HG03039 (cell line): ENCODE results near the gene RPH3AL.

Experiments used
- ATAC-seq: cut with Tn5 transposase; IDR thresholded peaks from one replicate; pipeline ENCODE4 v1.9.1; 2021; ENCODE audit warnings: mild to moderate bottlenecking, moderate library complexity; ENCODE audit not compliant: unreplicated experiment

RPH3AL gene

GRCh38 chr17:266219-266618 is 86.4 kb downstream of the RPH3AL start:
- no peak for ATAC-seq

GRCh38 chr17:265718-266117 is 86.9 kb downstream of the RPH3AL start:
- ATAC-seq, result no peak

DNA sequence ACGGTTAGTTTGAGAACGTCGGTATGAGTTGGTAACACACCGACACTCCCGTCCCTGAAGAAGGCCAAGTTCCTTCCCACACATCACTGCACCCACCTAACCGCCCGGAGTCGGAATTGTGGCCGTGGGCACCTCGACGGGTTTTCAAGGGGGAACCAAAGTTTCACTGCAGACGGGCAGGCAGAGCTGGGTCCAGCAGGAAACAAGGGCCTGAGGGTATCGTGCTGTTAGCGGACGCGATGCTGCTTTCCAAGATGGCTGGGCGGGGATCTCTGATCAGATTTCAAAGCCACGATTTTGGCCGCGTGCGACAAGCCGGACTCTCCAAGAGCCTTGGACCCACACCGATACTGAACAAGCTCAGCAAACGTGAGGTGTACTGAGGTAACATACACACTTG is 88.8 kb downstream of the RPH3AL start:
- no peak for ATAC-seq

- ATAC-seq, result no peak
Measured at GRCh38 chr17:263271-263670, 89.3 kb downstream of the RPH3AL start.

DNA sequence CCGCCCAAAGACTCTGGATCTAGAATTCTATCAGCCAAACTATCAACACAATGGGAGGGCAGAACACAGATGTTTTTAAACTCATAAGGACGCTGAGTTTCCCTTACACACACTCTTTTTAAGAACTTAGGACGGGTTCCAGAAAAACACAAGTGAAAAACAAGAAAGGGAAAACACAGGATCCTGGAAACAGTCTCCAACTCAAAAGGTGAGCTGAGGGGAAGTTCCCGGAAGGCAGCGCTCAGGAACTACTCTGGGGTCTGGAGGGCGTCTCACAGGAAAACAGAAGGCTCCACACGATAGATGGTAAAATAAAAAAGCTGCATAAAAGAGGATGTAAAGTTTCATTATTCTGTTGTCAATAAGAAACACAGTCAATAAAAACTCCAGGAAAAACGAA is 91.0 kb downstream of the RPH3AL start:
- ATAC-seq, result no peak

DNA sequence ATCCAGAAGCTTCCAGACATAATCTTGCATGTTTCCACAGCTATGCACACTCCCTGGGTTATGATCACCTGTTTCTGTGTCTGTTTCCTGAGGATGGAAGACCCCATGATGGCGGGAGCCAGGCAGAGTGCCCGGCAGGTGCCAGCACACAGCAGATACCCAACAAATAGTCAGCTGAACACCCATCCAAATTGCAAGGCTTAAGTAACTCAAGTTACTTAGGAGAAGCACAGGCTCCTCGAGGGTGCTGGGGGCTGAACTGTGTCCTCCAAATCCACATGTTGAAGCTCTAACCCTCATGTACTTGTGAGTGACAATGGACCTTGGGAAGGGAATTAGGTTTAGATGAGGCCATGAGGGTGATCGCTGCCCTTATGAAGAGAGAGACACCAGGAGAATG is 91.7 kb downstream of the RPH3AL start:
- no peak for ATAC-seq

DNA sequence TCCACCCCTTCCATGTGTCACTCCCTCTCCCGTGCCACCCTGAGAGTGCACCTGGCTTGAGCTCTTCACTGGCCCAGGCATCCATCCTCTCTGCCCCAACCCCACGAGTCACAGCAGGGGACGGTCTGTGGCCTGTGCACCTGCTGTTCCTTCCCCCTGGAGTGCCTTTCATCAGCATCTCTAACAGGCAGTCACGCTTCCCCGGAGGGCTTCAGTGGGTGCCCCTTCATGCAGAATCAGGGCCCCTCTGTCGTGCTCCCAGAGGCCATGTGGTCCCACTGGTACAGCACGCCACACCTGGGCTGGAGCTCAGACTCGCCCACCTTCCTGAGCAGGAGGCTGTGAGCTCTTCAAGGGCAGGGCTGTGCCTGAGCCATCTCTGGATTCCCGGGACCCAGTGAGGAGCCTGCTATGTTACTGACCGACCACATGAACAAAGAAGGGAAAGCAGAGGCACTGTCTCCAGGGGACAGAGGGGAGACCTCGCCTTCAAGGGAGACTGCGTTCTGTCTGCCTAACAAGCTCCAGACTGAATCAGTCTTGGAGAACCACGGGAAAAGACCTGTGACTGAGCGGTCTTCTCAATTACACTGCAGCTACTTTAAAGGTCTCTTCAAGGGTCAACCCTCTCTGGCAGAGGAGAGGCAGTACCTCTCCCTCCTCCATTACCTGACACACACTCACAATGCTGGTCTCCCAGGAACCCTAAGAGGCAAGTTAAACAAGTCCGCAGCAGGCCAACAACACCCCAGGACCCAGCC is 92.4 kb downstream of the RPH3AL start:
- ATAC-seq, result no peak

DNA sequence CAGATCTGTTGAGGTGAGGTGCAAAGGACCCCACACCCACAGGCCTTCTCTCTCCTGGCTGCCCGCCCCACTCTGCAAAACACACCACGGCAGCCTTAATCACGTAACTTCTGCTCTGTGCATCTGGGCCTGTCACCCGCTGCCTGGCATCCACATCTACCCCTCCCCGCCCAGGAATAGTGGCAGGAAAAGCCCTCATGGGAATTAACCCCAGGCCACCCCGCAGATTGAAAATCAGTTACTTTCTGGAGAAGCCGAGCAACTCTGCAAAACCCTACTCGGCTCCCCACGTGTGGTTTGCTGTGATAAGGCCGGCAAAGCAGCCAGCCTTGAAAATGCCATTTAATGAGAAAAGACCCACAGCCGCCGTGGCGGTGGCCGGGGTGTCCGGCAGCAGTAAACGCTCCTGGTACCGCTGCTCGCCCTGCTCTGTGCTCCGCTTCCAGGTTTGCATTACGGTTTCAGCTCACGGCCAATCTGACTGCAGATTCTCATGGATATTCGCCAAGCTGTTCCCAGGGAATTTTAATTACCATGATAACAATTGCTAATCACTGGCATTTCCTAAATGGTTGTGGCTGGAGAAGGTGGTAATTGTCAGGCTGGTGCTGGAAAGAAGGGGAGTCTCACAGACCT is 93.1 kb downstream of the RPH3AL start:
- ATAC-seq, result no peak

DNA sequence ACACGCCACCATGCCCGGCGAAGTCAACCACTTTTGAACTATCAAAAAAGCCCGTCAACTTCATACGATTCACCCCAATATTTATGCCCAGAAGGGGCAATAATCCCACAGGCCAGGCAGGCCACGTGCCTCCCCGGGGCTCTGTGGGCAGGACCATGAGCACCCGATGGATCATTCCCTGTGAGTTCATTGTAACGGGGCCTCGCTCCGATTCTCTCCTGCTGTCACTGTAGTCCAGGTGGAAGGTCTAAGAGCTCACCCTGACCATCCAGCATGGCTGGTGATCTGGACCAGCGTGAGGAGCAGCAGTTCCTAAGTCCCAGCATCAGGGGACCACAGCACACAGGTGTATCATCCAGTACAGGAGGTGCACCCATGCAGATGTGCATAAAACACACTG is 93.7 kb downstream of the RPH3AL start:
- ATAC-seq, result no peak

GRCh38 chr17:258045-258734 is 94.4 kb downstream of the RPH3AL start:
- no peak for ATAC-seq

DNA sequence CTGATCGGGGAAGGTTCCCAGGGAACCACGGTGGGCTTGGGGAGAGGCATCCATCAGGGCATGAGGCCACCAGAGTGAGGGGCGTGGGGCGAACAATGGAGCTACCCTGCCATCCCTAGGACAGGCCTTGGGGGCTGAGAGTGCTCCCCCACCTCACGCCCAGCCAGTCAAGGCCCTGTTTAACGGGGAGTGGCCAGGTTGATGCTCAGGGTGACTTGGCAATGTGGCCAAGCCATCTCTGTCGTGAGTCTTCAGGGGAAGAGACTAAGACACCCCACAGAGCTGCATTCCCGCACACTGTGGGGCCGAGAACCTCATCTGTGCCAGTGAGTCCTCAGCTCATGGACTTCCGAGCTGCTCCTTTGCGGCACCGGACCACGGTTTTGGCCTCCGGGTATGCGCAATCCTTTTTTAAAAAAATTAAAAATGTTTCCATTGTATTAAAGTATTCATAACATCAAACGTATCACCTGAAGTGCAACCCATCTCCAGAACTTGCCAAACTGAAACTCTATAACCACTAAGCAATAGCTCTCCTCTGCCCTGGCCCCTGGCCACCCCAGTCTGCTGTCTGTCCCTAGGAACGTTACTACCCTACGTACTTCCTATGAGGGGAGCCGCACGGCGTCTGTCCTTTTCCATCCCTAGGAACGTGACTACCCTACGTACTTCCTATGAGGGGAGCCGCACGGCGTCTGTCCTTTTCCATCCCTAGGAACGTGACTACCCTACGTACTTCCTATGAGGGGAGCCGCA is 99.3 kb downstream of the RPH3AL start:
- ATAC-seq, result no peak

DNA sequence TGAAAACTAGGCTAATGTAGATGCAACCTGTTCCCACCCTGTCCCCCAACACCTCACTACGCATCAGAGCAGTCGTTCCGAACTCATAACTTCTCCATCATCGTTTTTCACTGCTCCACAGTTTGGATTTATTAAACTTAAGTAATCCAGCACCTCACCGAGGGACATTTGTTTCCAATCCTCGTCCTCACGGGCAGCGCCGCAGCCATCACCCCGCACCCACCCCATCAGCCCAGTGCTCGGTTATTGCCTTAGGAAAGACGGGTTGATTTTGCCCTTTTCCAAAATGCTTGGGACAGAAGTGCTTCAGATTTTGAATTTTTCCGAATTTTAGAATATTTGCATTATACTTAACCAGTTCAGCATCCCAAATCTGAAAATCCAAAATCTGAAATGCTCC is 100.2 kb downstream of the RPH3AL start:
- ATAC-seq, result no peak

GRCh38 chr17:251531-251930 is 101.1 kb downstream of the RPH3AL start:
- no peak for ATAC-seq

DNA sequence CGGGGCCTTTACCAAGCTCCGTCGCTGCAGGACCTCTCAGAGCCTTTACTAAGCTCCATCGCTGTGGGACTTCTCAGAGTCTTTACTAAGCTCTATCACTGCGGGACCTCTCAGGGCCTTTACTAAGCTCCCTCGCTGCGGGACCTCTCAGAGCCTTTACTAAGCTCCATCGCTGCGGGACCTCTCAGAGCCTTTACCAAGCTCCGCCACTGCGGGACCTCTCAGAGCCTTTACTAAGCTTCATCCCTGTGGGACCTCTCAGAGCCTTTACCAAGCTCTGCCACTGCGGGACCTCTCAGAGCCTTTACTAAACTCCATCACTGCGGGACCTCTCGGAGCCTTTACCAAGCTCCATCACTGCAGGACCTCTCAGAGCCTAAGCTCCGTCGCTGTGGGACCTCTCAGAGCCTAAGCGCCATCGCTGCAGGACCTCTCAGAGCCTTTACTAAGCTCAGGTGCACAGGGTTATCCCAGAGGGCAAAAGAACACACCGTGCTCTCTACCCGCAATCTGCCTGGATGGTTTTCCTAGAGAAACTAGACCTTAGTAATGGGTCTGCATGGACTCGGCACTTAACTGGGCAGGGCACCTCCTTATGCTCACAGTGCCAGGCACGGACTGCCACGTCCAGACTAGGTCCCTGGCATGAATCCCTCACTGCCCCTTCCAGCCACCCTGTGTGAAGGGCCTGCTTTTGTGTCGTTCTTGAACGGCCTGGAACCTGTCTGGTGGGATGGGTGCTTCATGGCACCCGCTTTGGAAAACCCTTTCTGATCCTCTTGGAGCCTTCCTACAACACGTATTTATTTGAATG is 101.9 kb downstream of the RPH3AL start:
- no peak for ATAC-seq

GRCh38 chr17:249236-249993 is 103.2 kb downstream of the RPH3AL start:
- ATAC-seq, result no peak

DNA sequence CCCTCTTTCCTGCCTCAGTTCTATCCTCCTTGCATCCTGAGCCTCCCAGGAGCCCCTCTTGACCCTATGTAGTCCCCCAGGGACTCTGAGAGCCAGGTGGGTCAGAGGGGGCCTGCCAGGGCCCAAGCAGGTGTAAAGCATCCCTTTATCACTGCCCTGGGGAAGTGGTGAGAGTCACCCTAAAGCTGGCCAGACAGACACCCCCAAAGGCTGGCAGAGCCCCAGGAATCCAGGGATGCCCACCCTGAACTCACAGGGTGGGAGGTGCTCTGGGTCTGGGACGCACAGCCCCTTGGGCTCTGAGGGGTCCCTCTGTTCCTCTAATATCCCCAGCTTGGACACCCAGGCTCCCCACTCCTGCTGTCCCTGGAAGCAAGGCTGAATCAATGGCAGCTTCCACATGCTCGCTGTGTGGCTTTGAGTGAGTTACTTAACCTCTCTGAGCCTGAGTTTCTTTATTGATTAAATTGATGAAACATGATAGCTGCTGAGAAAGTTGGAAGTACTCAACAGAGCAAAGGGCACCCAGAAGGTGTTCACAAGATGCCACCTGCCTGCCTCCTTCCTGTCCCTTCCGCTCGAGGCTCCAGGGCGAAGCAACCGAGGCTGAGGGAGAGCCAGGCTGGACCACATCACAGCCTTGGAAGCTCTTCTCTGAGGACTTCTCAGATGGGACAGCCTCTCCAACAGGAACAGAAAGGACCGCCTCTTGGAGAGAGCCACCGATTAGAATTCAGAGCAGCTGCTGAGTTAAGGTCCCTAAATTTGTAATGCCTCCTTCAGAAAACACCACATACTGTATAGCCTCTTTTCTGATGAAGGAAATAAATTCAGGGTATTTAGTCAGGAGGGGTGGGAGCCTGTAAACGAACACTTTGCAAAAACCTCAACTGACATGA is 104.0 kb downstream of the RPH3AL start:
- no peak for ATAC-seq

DNA sequence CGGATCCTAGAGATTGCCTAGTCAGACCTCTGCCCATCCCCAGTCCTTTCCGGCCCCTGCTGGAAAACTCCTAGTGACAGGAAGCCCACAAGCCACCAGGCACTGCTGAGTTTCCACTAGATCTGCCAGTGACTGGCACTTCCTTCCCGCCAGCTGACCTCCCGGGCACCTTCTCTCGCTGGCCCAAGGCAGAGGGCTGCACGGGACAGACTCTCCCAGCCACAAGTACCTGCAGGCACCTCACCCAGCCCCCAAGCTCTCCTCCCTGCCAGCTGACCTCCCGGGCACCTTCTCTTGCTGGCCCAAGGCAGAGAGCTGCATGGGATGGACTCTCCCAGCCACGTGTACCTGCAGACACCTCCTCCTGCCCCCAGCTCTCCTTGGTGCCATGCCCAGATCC is 104.8 kb downstream of the RPH3AL start:
- no peak for ATAC-seq

- no peak for ATAC-seq
Measured at GRCh38 chr17:246851-247421, 105.7 kb downstream of the RPH3AL start.

- ATAC-seq, result no peak
Measured at GRCh38 chr17:246226-246625, 106.4 kb downstream of the RPH3AL start.
